Smooth muscle cell (in vitro differentiated cells): Measurements from ENCODE around the gene RAI14. TPM values are rescaled to one million over a fixed set of nuclear protein-coding genes. Genes with fewer than 3 reads are reported as not detected.

ENCODE experiments used
- DNase-seq: peaks from one replicate; lab custom pipeline; 2025; ENCODE audit not compliant: unreplicated experiment; lab: John Stamatoyannopoulos, UW
- H2AFZ ChIP-seq: fragments of 200-600 bp; sonication (generic); 2 replicates; pipeline ENCODE4 v1.6.0; 2016; ENCODE audit warnings: antibody characterized with exemption, low read depth, mild to moderate bottlenecking
- H3F3A ChIP-seq: fragments of 200-600 bp; sonication (generic); 2 replicates; pipeline ENCODE4 v1.6.0; 2017; ENCODE audit warnings: antibody characterized with exemption, low read depth
- H3K27ac ChIP-seq: fragments of 200-600 bp; sonication (generic); 2 replicates; pipeline ENCODE4 v1.5.1; 2016; ENCODE audit warnings: low read depth, mild to moderate bottlenecking
- H3K27me3 ChIP-seq: fragments of 200-600 bp; sonication (generic); 2 replicates; pipeline ENCODE4 v1.6.1; 2016; ENCODE audit warnings: low read depth, mild to moderate bottlenecking
- H3K36me3 ChIP-seq: fragments of 200-600 bp; sonication (generic); 2 replicates; pipeline ENCODE4 v1.5.1; 2016; ENCODE audit warnings: low read depth
- H3K4me1 ChIP-seq: fragments of 200-600 bp; sonication (generic); 2 replicates; pipeline ENCODE4 v1.5.1; 2016; ENCODE audit warnings: low read depth
- H3K4me2 ChIP-seq: fragments of 200-600 bp; sonication (generic); 2 replicates; pipeline ENCODE4 v1.6.0; 2016; ENCODE audit warnings: mild to moderate bottlenecking
- H3K4me3 ChIP-seq: fragments of 200-600 bp; sonication (generic); 2 replicates; pipeline ENCODE4 v1.5.1; 2016; ENCODE audit warnings: mild to moderate bottlenecking
- H3K79me2 ChIP-seq: fragments of 200-600 bp; sonication (generic); 2 replicates; pipeline ENCODE4 v1.6.0; 2016; ENCODE audit warnings: low read depth, mild to moderate bottlenecking
- H3K9ac ChIP-seq: fragments of 200-600 bp; sonication (generic); 2 replicates; pipeline ENCODE4 v1.6.0; 2016; ENCODE audit warnings: low read depth
- H3K9me3 ChIP-seq: fragments of 200-600 bp; sonication (generic); replicated peaks from 2 replicates; pipeline ENCODE4 v1.5.1; 2016; ENCODE audit warnings: low read depth
- H4K20me1 ChIP-seq: fragments of 200-600 bp; sonication (generic); 2 replicates; pipeline ENCODE4 v1.6.0; 2016; ENCODE audit warnings: low read depth
- WGBS: methylation state at CpG from one replicate; pipeline ENCODE4 v1.1.7; 2016; ENCODE audit warnings: low lambda C conversion rate; 5-methylcytosine and 5-hydroxymethylcytosine counted together
- polyA plus RNA-seq: library from polyadenylated mRNA; unstranded; fragments of >200 nt; fragmentation: Nextera tagmentation; extraction: Ambion mirVana; gene quantifications from 2 replicates; pipeline ENCODE4 v1.2.1, GENCODE V29; 2016
- total RNA-seq: library from RNA; depleted of rRNA; stranded (reverse); fragments of >200 nt; gene quantifications from 2 replicates; pipeline ENCODE4 v1.2.3, GENCODE V29; 2014
- TF ChIP-seq, protein P1 (sequence below): fragments of 200-600 bp; sonication (generic); IDR thresholded peaks from 2 replicates; pipeline ENCODE4 v1.5.1; 2017; ENCODE audit warnings: borderline replicate concordance, mild to moderate bottlenecking, antibody characterized with exemption; ENCODE audit not compliant: insufficient read depth, poor library complexity, severe bottlenecking

RAI14 gene
- total and polyA plus RNA-seq, 2 experiments from 2014 or later = 111 to 209 TPM

GRCh38 chr5:34857161-34857560 is 201.0 kb downstream of the RAI14 start:
- no peaks in the 10 kb centered on the region for H4K20me1 ChIP-seq
- 96% methylated on average over 3 of the region's 3 CpGs for WGBS
- H3K79me2 ChIP-seq = no peaks in the 10 kb centered on the region
- H3K36me3 ChIP-seq = no peaks in the 10 kb centered on the region
- no peak overlapping the region for H2AFZ ChIP-seq
- TF ChIP-seq, protein P1, sequence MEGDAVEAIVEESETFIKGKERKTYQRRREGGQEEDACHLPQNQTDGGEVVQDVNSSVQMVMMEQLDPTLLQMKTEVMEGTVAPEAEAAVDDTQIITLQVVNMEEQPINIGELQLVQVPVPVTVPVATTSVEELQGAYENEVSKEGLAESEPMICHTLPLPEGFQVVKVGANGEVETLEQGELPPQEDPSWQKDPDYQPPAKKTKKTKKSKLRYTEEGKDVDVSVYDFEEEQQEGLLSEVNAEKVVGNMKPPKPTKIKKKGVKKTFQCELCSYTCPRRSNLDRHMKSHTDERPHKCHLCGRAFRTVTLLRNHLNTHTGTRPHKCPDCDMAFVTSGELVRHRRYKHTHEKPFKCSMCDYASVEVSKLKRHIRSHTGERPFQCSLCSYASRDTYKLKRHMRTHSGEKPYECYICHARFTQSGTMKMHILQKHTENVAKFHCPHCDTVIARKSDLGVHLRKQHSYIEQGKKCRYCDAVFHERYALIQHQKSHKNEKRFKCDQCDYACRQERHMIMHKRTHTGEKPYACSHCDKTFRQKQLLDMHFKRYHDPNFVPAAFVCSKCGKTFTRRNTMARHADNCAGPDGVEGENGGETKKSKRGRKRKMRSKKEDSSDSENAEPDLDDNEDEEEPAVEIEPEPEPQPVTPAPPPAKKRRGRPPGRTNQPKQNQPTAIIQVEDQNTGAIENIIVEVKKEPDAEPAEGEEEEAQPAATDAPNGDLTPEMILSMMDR = no peak
- H3K4me2 ChIP-seq = no peak overlapping the region
- H3K9me3 ChIP-seq = no peaks in the 10 kb centered on the region
- H3K9ac ChIP-seq = no peak overlapping the region
- H3K4me3 ChIP-seq = no peak overlapping the region
- H3F3A ChIP-seq = no peaks in the 10 kb centered on the region
- H3K27ac ChIP-seq = no peak overlapping the region
- no peaks in the 10 kb centered on the region for H3K4me1 ChIP-seq
- no peaks in the 10 kb centered on the region for H3K27me3 ChIP-seq
- DNase-seq = no peak

DNA sequence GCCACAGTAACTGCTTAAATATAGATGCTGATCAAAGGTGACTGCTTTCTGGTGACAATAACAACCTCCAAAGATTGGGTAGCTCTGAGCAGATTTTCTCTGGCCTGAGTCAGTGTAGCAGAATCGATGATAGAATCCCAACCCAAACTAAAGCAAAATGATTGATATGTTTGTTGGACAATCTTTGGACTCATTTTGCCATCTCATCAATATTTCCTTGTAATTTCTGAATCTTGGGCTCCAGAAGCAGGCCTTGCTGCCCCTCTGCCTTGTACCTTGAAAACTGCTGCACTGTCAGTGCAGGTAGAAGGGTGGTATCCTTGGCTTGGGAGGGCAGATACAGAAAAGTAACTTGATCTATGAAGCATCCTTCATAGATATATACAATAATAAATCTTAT is 201.8 kb downstream of the RAI14 start:
- Histone ChIP-seq H3K9me3 (no peaks in the 10 kb centered on the region), H3K4me1 (no peaks in the 10 kb centered on the region), H4K20me1 (no peaks in the 10 kb centered on the region), H3K9ac (no peak overlapping the region), H3K79me2 (no peaks in the 10 kb centered on the region), H3K4me2 (no peak overlapping the region), H3K4me3 (no peak overlapping the region), H3K27ac (no peak overlapping the region), H2AFZ (no peak overlapping the region), H3K36me3 (no peaks in the 10 kb centered on the region), H3K27me3 (no peaks in the 10 kb centered on the region), H3F3A (no peaks in the 10 kb centered on the region)
- WGBS = 94% methylated on average over 1 of the region's 1 CpG
- TF ChIP-seq, protein P1 = no peak
- no peak for DNase-seq

DNA sequence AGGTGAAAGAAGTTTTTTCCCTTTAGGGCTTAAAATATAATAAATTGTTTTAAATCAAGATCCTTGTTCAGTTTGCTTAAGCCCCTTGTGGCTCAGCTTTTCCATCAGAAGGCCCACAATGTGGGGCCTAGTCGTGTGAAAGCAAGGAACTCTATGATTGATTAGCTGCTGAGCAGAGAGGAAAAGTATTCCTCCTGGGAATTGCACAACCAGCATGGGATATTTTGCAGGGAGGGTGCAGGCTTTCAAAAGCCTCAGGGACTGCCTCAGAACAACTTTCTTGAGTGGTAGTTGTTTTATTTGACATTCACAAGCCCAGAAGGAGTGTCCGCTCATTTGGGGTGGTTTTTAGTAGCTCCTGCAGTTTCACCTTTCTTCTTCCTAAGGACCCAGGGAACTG is 202.7 kb downstream of the RAI14 start:
- Histone ChIP-seq H3K27ac (no peak overlapping the region), H3F3A (no peaks in the 10 kb centered on the region), H3K27me3 (no peaks in the 10 kb centered on the region), H3K4me1 (no peaks in the 10 kb centered on the region), H3K79me2 (no peaks in the 10 kb centered on the region), H2AFZ (no peak overlapping the region), H3K4me2 (no peak overlapping the region), H3K36me3 (no peaks in the 10 kb centered on the region), H3K9me3 (no peaks in the 10 kb centered on the region), H3K4me3 (no peak overlapping the region), H3K9ac (no peak overlapping the region), H4K20me1 (no peaks in the 10 kb centered on the region)
- 65% methylated on average over 2 of the region's 2 CpGs for WGBS
- no peak for DNase-seq
- TF ChIP-seq, protein P1 = no peak

GRCh38 chr5:34859253-34859652 is 203.1 kb downstream of the RAI14 start:
- H3K9ac ChIP-seq = no peak overlapping the region
- H3K4me1 ChIP-seq = no peaks in the 10 kb centered on the region
- no peaks in the 10 kb centered on the region for H3K27me3 ChIP-seq
- H4K20me1 ChIP-seq = no peaks in the 10 kb centered on the region
- TF ChIP-seq, protein P1 = no peak
- H3K9me3 ChIP-seq = no peaks in the 10 kb centered on the region
- H2AFZ ChIP-seq = no peak overlapping the region
- 48% methylated on average over 5 of the region's 5 CpGs for WGBS
- H3K79me2 ChIP-seq = no peaks in the 10 kb centered on the region
- no peaks in the 10 kb centered on the region for H3K36me3 ChIP-seq
- H3F3A ChIP-seq = no peaks in the 10 kb centered on the region
- H3K4me2 ChIP-seq = no peak overlapping the region
- H3K4me3 ChIP-seq = no peak overlapping the region
- H3K27ac ChIP-seq = no peak overlapping the region
- no peak for DNase-seq
